HepG2 (cell line): ENCODE data around the gene SPAG5. TPM values are rescaled to one million over a fixed set of nuclear protein-coding genes. Genes with fewer than 3 reads are reported as not detected.

Experiments used
- BRD4 ChIP-seq: sonication (generic); formaldehyde crosslinking; IDR thresholded peaks from 2 replicates; pipeline ENCODE4 v1.4.0; 2020; ENCODE audit warnings: missing genetic modification reagents
- CCDC6 ChIP-seq: sonication (generic); formaldehyde crosslinking; IDR thresholded peaks from 2 replicates; pipeline ENCODE4 v1.8.1; 2022; ENCODE audit warnings: mild to moderate bottlenecking, missing genetic modification reagents, moderate library complexity
- CREM ChIP-seq, 2 experiments: sonication (generic) in 1 of 2; formaldehyde crosslinking in 1 of 2; IDR thresholded peaks; 2 replicates each; pipeline versions ENCODE4 v1.4.0 to v1.6.1; 2016 to 2020; ENCODE audit warnings: antibody characterized with exemption in 1 of 2, mild to moderate bottlenecking in 1 of 2, missing genetic modification reagents in 1 of 2
- DDIT3 ChIP-seq: sonication (generic); formaldehyde crosslinking; IDR thresholded peaks from 2 replicates; pipeline ENCODE4 v1.4.0; 2020; ENCODE audit warnings: mild to moderate bottlenecking, missing genetic modification reagents
- GRHL1 ChIP-seq: sonication (generic); formaldehyde crosslinking; conservative IDR thresholded peaks from 2 replicates; pipeline ENCODE4 v1.8.0; 2022; ENCODE audit warnings: missing genetic modification reagents
- IRF1 ChIP-seq: sonication (generic); formaldehyde crosslinking; IDR thresholded peaks from 2 replicates; pipeline ENCODE4 v1.4.0; 2020; ENCODE audit warnings: low read depth, mild to moderate bottlenecking, missing genetic modification reagents
- KDM6A ChIP-seq: IDR thresholded peaks from 2 replicates; pipeline ENCODE4 v1.6.1; 2016; ENCODE audit warnings: low read depth
- PBX3 ChIP-seq: sonication (generic); formaldehyde crosslinking; IDR thresholded peaks from 2 replicates; pipeline ENCODE4 v1.8.1; 2023; ENCODE audit warnings: missing genetic modification reagents, inconsistent platforms, borderline replicate concordance
- RFXAP ChIP-seq: sonication (generic); formaldehyde crosslinking; IDR thresholded peaks from 2 replicates; pipeline ENCODE4 v1.4.0; 2020; ENCODE audit warnings: missing genetic modification reagents, borderline replicate concordance
- RORA ChIP-seq: sonication (generic); formaldehyde crosslinking; IDR thresholded peaks from 2 replicates; pipeline ENCODE4 v1.5.0; 2020; ENCODE audit warnings: mild to moderate bottlenecking, missing genetic modification reagents, moderate library complexity
- TFDP2 ChIP-seq: sonication (generic); formaldehyde crosslinking; IDR thresholded peaks from 2 replicates; pipeline ENCODE4 v1.4.0; 2020; ENCODE audit warnings: missing genetic modification reagents
- ZBTB3 ChIP-seq: sonication (generic); formaldehyde crosslinking; IDR thresholded peaks from 2 replicates; pipeline ENCODE4 v1.4.0; 2020; ENCODE audit warnings: low read depth, mild to moderate bottlenecking, moderate library complexity, missing genetic modification reagents, borderline replicate concordance
- ZNF318 ChIP-seq: sonication (generic); formaldehyde crosslinking; IDR thresholded peaks from 2 replicates; pipeline ENCODE4 v1.4.0; 2020; ENCODE audit warnings: mild to moderate bottlenecking, missing genetic modification reagents
- ZNF33A ChIP-seq: sonication (generic); formaldehyde crosslinking; IDR thresholded peaks from 2 replicates; pipeline ENCODE4 v1.5.1; 2020; ENCODE audit warnings: missing genetic modification reagents, mild to moderate bottlenecking, moderate library complexity, borderline replicate concordance
- ZNF430 ChIP-seq: sonication (generic); formaldehyde crosslinking; IDR thresholded peaks from 2 replicates; pipeline ENCODE4 v1.9.0; 2021; ENCODE audit warnings: mild to moderate bottlenecking, missing genetic modification reagents
- ZSCAN9 ChIP-seq: IDR thresholded peaks from 2 replicates; pipeline ENCODE4 v1.6.1; 2016; ENCODE audit warnings: borderline replicate concordance
- polyA plus RNA-seq, 8 experiments: library from polyadenylated mRNA; depleted of rRNA in 3 of 8; stranded (reverse) in 7 of 8; unstranded in 1 of 8; fragments of >200 nt; fragmentation: Illumina TruSeq in 4 of 8; extraction: Trizol in 4 of 8; gene quantifications; 2 replicates each; pipeline versions ENCODE4 v1.2.1 to v1.2.3, GENCODE V29; 2011 to 2016; ENCODE audit warnings: low read depth in 4 of 8, missing spikeins in 1 of 8, mixed read lengths in 1 of 8; ENCODE audit not compliant: insufficient read depth in 1 of 8
- total RNA-seq, 5 experiments: library from RNA; depleted of rRNA; stranded (reverse); fragments of >200 nt; fragmentation: Illumina TruSeq; extraction: Trizol; gene quantifications; 2 replicates each; pipeline ENCODE4 v1.2.3, GENCODE V29; 2016; ENCODE audit warnings: low read depth in 1 of 5

SPAG5 gene
- total and polyA plus RNA-seq, 2 of the 13 experiments (the other 11 are each of a cell fraction or from before 2014, with no cell fraction given), result 41.4 to 98.0 TPM

GRCh38 chr17:28598799-28599310 is at the start of gene SPAG5 (continued):
- TF ChIP-seq ZNF318 (CRISPR knock-in tag) (no peak), CCDC6 (CRISPR knock-in tag) (peak; percentile 60; the same call in 1 of the 2 replicates), RFXAP (no peak), KDM6A (CRISPR knock-in tag) (no peak), ZBTB3 (CRISPR knock-in tag) (no peak), ZSCAN9 (no peak), RORA (no peak), PBX3 (CRISPR knock-in tag) (no peak), IRF1 (CRISPR knock-in tag) (no peak), GRHL1 (CRISPR knock-in tag) (no peak), CREM (IDR thresholded peaks at IDR 0.05) (no peak), CREM (CRISPR knock-in tag; IDR thresholded peaks at IDR 0.05) (no peak), ZNF33A (CRISPR knock-in tag) (no peak), DDIT3 (no peak), BRD4 (CRISPR knock-in tag) (no peak), ZNF430 (peak; percentile 68; the same call in 1 of the 2 replicates), TFDP2 (CRISPR knock-in tag) (peak; percentile 97)
